Suppressor macrophage (primary cell): Measurements from ENCODE around the gene TMEM179B.

ENCODE experiments used
- DNase-seq, 4 experiments: peaks; one replicate each; pipeline ENCODE4 v3.0.0-alpha.2; 2020 to 2022

The TMEM179B gene

DNA sequence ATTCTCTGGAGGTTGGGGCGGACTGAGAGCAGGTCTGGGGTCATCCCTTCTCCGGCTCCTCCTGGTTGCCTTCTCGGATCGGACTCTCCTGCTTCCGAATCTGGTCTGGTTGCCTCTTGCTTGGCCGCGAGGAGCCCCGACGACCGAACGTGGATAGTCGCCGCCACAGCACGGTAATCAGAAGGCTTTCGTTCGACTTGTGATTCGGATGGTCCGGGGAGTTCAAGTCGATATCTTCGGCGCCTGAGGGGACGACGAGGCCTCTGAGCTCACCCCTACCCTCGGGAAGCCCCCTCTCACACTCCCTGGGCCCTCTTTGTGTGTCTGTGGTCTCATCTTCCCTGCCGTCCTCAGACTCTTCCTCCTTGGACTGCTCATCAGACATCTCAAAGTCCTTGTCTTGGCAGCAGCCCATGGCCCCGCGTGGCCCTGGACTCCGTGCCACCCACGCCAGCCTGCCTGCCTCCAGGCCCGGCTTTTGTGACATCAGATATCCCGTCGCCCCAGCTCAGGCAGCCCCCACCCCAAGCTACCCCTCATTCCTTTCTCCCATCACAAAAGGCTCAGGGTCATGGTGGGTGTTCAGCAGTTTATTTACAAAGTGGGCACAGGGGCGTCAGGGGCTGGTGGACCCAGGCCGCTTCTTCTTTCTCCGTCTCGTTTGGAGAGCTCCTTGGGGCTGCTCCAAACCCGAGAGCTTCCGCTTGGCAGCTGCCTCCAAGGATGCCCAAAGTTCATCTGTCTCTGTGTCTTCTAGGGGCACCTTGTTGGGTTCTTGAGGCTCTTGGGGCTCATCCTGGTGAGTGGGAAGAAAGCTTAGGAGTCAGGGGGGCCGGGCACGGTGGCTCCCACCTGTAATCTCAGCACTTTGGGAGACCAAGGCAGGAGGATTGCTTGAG is 45.4 kb downstream of the TMEM179B start, which contains the start of gene TEX54:
TEX54 (minus strand) TSS at position 506 of the 899 bp plus-strand sequence.
- DNase-seq = peak in 3 of 4 experiments; percentile 49 to 68 (median 53)

DNA sequence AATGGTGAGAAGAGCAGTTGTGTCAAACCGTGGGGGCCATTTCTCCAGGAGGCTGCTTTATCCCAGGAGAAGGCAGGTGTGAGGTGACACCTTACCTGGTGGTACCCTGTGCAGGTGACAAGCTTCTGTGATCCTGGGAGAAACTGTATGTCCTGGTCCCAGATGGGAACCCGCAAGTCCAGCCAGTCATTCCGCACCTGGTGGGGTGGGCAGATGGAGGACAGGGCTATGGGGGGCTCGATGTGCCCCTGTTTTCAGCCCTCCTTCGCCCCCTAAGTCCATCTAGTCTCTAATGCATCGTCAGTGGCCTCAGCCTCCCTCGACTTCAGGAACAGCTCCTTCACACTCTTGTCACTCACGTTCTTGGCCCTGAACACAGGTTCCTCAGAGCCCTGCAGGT is 48.1 kb downstream of the TMEM179B start:
- DNase-seq = no peak

DNA sequence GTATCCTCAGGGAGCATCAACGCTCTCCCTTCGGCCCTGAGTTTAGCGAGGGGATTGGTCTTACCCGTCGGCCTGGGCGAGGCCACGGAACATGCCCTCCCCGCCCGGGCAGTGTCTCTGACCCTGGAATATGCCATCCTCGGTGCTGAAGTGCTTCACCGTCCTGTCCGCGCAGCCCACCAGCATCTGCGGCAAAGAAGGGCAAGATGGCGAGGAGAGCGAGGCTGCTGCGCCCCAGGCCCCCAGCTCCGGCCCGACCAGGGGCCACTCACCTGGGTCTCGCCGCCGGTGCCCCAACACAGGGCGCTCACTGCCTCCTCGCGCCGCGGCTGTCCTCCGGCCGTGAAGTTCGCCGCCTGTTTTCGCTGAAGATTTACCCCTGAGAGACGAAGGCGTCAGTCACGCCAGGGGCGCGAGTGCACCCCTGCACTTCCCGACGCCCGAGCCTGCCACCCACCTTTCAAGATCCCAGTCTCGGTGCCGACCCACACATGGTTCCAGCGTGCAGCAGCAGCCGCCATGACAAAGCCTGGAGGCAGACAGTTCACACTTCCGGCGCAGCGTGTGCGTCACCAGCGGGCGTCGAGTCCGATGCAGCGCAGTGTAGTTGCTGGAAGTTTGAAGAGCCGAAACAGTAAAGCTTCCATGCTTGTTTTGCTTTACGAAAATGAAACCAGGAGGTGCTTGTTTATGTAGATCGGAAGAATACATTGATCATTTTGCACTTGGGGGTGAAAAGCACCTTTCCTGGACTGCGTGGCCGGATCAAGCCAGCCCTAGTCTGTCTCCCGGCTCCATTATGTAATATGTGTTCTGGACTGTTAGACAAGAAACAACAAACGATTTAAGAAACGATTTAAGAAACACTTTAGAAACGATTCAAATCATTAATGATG is 52.1 kb downstream of the TMEM179B start, which contains the start of gene WDR74:
WDR74 (minus strand) TSS at position 541 of the 896 bp plus-strand sequence; CDS start at position 521, 20 bp downstream.
- DNase-seq = peak; percentile 96 to 97 (median 97)
